Cardiac fibroblast (primary cell): ENCODE measurements around the gene AFF1.
"Not testable (repeated sequence)": the region's sequence is repeated elsewhere in the genome, so short reads cannot be mapped to it uniquely, and the experiment has no call there.

Experiments used
- DNase-seq, 2 donors: peaks; one replicate each; pipeline versions ENCODE4 v3.0.0 to v3.0.0-alpha.2; 2010; ENCODE audit warnings: low read depth in 2 of 2
- H3K4me3 ChIP-seq, 2 donors: replicated peaks in 1 of 2; 1 replicate in 1 of 2; 2 replicates in 1 of 2; pipeline ENCODE4 v1.5.1; 2011; ENCODE audit warnings: low read depth in 2 of 2, low read length in 2 of 2, mild to moderate bottlenecking in 2 of 2, moderate library complexity in 1 of 2
- TF ChIP-seq, protein P1 (sequence below): IDR thresholded peaks from one replicate; pipeline ENCODE4 v1.5.1; 2011; ENCODE audit warnings: low read depth, mild to moderate bottlenecking, low read length, inconsistent platforms

Gene AFF1

DNA sequence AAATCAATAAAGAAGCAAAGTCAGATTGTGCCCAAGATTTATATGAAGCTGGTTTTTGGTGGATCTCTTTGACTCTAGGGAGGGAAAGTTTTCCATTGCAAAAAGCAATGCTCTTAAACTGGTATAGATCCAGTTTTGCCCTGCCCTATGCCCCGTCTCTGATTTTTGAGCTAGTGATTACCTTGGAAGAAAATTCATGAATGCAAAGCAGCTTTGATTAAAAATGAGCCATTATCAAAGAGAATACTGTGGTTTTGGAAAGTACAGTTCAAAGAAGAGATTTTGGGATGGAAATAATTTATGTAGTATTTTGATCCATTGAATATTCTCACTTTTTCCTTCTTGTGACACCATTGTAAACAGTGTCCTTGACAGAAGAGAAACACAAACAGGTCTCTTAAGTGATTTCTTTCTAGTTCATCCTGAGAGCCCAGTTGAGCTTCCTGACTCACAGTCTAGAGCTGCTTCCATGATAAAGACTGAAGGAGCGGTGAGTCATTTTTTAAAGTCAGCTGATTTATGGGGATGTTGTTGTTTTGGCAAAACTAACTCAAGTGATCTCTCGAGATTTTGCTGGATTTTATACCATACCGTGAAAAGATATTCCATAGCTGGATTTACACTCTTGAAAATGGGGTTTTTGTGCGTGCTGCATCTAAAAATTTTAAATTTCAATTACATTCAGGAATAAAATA lies 76.7 kb downstream of the AFF1 start:
- H3K4me3 ChIP-seq: no peak overlapping the region
- TF ChIP-seq, protein P1, sequence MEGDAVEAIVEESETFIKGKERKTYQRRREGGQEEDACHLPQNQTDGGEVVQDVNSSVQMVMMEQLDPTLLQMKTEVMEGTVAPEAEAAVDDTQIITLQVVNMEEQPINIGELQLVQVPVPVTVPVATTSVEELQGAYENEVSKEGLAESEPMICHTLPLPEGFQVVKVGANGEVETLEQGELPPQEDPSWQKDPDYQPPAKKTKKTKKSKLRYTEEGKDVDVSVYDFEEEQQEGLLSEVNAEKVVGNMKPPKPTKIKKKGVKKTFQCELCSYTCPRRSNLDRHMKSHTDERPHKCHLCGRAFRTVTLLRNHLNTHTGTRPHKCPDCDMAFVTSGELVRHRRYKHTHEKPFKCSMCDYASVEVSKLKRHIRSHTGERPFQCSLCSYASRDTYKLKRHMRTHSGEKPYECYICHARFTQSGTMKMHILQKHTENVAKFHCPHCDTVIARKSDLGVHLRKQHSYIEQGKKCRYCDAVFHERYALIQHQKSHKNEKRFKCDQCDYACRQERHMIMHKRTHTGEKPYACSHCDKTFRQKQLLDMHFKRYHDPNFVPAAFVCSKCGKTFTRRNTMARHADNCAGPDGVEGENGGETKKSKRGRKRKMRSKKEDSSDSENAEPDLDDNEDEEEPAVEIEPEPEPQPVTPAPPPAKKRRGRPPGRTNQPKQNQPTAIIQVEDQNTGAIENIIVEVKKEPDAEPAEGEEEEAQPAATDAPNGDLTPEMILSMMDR: no peak
- peak; percentile 90 to 96 for DNase-seq

DNA sequence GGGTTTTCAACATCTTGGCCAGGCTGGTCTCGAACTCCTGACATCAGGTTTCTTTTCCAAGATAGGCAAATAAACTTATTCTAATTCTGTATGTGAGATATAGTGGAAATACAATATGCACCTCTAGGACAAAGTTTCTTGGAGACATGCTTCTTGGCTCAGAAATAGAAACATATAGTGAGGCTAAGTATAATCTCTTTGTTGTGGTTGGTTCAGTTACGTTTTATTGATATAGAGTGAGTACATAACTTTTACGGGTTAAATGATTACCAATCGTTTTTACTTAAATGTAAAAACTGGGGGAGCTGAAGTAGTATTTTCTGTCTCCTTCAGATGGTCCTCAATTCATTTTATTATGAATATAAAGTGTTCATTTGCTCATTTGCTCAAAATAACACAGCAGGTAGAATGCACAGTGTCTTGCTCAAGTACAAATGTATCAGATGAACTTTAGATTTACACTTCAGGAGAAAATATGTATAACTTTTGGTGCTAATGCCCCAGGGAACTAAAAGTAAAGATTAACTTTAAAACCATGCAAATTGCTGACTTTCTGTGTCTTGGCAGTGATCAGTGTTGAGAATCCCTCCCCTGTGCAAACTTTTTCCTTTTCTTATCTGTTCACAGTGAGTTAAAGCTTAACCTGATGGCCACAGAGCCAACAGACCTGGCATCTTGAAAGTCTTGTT lies 77.6 kb downstream of the AFF1 start:
- no peak overlapping the region for H3K4me3 ChIP-seq
- DNase-seq: no peak
- TF ChIP-seq, protein P1: no peak

DNA sequence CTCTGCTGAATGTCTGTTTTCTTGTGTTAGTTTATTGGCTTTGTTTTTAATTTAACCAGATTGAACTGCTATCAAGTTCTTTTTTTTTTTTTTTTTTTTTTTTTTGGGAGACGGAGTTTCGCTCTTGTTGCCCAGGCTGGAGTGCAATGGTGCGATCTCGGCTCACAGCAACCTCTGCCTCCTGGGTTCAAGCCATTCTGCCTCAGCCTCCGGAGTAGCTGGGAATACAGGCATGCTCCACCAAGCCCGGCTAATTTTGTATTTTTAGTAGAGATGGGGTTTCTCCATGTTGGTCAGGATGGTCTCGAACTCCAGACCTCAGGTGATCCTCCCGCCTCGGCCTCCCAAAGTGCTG lies 78.1 kb downstream of the AFF1 start:
- DNase-seq, H3K4me3 ChIP-seq: not testable (repeated sequence)

DNA sequence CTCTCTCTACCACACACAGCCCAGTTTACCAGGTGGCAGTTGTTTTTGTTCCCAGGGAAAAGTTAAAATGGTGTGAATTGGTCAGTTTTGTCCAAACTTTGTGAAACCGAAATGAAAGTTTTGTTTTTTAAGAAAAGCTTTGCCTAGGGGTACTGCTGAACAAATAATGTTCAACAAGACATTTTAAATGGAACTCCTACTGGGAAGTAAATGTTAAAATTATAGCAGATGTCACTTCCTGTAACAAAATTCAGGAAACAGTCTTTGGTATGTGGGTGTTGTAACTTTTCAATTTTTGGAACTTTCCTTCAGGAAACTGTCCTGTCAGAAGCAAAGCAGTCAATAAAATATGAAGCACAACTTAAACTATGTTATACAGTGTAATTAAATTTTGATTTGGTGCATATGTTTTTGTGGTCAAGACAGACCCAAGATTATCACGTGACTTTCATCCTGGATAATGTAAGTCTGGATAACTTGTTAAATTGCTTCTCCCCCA lies 79.5 kb downstream of the AFF1 start:
- TF ChIP-seq, protein P1: no peak
- peak; percentile 65 to 79 for DNase-seq
- H3K4me3 ChIP-seq: peak overlapping the region in 1 of 2 donors; percentile 4

DNA sequence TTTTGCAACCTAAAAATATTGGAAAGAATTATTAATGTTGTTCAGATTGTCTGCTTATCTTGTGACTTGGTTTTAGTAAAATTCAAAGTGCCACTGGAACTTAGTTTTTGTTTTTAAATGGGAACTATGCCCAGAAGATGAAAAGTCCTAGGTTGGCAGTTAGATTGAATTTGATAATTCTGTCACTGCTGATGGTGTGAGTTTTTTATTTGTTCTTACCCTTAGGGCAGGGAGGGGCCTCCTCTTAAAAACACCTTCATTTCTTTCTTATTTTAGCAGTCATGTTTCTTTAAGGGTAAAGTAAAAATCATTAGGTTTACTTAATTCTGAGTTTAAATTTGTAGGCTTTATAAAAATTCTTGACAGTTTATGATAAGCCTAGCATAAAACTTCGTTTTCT lies 80.6 kb downstream of the AFF1 start:
- H3K4me3 ChIP-seq: no peak overlapping the region
- TF ChIP-seq, protein P1: no peak
- DNase-seq: no peak

DNA sequence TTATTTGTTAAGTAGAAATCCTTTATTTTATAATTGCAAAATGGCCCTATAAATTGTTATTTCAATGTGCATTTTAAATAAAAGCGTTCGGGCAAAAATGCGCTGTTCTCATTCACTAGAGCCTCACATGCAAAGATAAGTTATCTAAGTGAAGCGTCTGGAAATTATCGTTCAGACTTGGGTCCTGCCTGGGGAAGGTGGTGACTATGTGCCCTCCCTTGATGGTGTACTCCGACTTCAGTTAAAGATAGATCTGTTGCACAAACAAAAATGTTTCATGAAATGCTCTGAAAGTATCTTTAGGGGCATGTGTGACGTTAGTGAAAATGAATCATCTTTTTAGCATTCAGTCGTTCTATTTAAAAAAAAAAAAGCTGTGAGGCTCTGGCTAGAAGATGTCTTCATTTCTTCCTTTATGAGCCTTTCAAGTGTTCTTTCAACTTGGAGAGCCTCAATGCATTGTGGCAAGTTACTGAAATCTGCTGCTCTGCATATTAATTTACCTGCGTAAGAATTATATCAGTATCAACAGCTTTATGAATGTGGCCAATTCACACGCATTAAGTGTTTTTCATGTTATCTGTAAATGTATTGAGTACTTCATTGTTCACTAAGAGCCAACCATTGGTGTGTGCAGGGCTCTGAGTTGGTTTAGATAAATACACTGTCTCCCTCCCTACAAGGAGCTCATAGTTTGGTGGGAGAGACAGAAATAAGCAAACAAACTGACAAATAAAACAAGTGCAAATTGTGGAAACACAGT lies 83.0 kb downstream of the AFF1 start:
- DNase-seq: peak; percentile 87 to 91
- H3K4me3 ChIP-seq: peak overlapping the region in 1 of 2 donors; percentile 22
- TF ChIP-seq, protein P1: no peak

DNA sequence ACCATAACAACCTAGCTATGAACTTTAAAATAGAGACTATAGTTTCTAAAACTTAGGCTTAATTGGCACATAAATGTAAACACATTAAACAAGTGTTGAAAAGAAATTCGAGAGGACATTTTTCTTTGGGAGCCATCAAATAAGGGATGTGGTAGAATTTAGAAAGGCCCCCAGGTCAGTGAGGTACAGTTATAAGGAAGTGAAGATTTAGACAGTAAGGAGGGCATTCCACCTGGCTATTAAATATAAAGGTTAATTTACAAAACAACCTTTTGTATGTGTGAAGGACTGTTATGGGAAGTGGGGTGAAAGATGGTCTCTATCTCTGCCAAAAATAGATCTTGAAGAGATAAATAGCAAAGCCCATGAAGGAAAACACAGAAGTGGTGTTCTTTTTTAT lies 83.9 kb downstream of the AFF1 start:
- TF ChIP-seq, protein P1: no peak
- DNase-seq: no peak
- H3K4me3 ChIP-seq: no peak overlapping the region
